ENCODE data around the gene ISM1.

Gene ISM1

DNA sequence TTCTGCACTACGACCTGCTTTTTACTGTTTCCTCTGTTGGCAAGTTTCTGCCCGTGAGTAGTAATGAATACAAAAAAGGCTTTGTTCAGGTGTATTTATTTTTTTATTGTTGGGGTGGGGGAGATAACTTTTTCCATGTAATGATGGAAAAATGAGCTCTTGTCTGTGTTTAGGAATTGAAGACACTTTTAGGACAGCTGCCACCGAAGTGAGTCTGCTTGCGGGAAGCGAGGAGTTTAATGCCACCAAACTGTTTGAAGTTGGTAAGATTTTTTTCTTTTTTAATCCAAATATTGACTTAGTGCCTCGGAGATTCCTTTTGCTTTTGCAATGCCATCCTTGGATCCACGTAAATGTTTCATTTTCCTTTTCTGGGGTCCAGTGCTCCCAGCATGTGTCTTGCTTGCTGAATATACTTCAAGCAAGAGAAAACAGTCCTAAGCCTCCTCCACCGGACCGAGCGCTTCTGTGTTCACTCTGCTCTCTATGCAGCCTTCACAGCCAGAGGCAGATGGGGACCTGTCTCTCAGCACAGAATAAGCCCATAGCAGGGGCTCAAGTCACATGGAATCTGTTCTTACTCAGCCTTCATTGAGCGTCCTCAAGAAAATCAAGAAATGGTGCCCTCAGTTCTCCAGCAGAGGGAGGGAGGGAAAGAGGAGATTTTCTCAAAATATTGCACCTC lies 71.3 kb downstream of the ISM1 start:
- DNase-seq, result no peak
- TF ChIP-seq, protein P1, sequence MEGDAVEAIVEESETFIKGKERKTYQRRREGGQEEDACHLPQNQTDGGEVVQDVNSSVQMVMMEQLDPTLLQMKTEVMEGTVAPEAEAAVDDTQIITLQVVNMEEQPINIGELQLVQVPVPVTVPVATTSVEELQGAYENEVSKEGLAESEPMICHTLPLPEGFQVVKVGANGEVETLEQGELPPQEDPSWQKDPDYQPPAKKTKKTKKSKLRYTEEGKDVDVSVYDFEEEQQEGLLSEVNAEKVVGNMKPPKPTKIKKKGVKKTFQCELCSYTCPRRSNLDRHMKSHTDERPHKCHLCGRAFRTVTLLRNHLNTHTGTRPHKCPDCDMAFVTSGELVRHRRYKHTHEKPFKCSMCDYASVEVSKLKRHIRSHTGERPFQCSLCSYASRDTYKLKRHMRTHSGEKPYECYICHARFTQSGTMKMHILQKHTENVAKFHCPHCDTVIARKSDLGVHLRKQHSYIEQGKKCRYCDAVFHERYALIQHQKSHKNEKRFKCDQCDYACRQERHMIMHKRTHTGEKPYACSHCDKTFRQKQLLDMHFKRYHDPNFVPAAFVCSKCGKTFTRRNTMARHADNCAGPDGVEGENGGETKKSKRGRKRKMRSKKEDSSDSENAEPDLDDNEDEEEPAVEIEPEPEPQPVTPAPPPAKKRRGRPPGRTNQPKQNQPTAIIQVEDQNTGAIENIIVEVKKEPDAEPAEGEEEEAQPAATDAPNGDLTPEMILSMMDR (IDR thresholded peaks at IDR 0.05), result no peak
- H3K27ac ChIP-seq, result no peak overlapping the region
- peaks cover 0 to 23% (median 18%) of the 10 kb centered on the region in 3 donors for H3K36me3 ChIP-seq
- H3K9me3 ChIP-seq, result no peaks in the 10 kb centered on the region
- H3K4me1 ChIP-seq, result no peaks in the 10 kb centered on the region
- no peak overlapping the region for H3K4me3 ChIP-seq
- H3K27me3 ChIP-seq, result no peaks in the 10 kb centered on the region
- intact Hi-C loops (cut with DNase I; ENCODE audit: low total_unique reads), result no loop called here

DNA sequence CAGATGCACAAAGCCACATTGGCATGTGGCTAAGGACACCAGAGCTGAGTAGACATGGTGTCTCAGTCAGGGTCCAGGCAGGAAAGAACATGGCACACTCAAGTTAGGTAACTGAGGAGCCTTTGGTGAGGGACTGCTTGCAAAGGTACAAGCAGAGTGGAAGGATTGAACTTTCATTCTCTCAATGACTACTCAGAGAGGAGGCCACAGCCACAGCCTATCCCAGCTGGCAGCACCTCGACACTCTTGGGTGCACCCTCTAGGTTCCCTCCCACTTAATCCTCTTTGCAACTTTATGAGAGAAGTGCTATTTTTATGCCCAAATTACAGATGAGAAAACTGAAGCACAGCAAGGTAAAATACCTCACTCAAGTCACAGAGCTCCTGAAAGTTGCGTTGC lies 73.4 kb downstream of the ISM1 start:
- TF ChIP-seq, protein P1 (IDR thresholded peaks at IDR 0.05), result no peak
- H3K4me1 ChIP-seq, result no peaks in the 10 kb centered on the region
- H3K27ac ChIP-seq, result no peak overlapping the region
- no peaks in the 10 kb centered on the region for H3K9me3 ChIP-seq
- peaks cover 0 to 28% (median 18%) of the 10 kb centered on the region in 3 donors for H3K36me3 ChIP-seq
- no peak for DNase-seq
- intact Hi-C loops (cut with DNase I; ENCODE audit: low total_unique reads), result no loop called here
- no peaks in the 10 kb centered on the region for H3K27me3 ChIP-seq
- no peak overlapping the region for H3K4me3 ChIP-seq

DNA sequence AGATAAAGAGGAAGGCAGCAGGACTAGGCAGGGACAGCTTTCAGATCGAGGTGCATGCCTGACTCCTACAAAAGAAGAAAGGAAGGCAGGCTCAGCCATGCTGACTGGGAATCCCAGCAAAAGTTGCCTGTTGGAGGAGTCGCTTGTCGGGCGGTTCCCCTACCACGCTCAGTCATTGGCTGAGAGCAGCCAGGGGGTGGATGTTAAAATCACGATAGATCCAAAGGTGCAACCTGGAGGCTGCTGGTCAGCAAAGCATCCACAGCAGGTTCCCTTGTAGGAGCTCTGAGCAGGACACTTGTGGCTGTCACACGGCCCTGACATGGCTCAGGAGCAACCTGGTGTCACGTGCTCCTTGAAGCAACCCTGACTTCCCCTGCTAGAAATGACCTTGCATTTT lies 74.6 kb downstream of the ISM1 start:
- Histone ChIP-seq H3K4me1 (no peaks in the 10 kb centered on the region), H3K36me3 (peaks cover 0 to 29% (median 19%) of the 10 kb centered on the region in 3 donors), H3K27ac (no peak overlapping the region), H3K27me3 (no peaks in the 10 kb centered on the region), H3K9me3 (no peaks in the 10 kb centered on the region), H3K4me3 (no peak overlapping the region)
- intact Hi-C loops (cut with DNase I; ENCODE audit: low total_unique reads), result no loop called here
- DNase-seq, result no peak
- TF ChIP-seq, protein P1 (IDR thresholded peaks at IDR 0.05), result no peak

DNA sequence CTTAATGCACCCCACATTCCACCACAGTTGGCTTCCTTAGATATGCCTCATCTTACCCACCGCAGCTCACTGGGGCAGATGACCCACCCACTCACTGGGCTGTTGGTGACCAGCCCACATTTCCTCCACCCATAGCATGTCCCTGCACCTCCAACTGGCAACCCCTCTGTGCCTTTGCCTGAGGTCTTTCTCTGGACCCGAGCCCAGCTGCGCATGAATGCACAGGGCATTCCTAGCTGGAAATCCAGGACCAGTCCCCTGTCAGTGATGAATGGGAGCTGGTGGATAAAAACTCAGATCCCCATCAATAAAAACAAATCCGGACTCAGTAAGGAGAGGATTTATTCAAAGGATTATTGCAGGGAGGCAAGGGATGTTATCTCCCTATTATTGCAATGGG lies 75.0 kb downstream of the ISM1 start:
- intact Hi-C loops (cut with DNase I; ENCODE audit: low total_unique reads), result no loop called here
- Histone ChIP-seq H3K4me3 (no peak overlapping the region), H3K9me3 (no peaks in the 10 kb centered on the region), H3K36me3 (peaks cover 0 to 29% (median 19%) of the 10 kb centered on the region in 3 donors), H3K27me3 (no peaks in the 10 kb centered on the region), H3K4me1 (no peaks in the 10 kb centered on the region), H3K27ac (no peak overlapping the region)
- TF ChIP-seq, protein P1 (IDR thresholded peaks at IDR 0.05), result no peak
- DNase-seq, result no peak

DNA sequence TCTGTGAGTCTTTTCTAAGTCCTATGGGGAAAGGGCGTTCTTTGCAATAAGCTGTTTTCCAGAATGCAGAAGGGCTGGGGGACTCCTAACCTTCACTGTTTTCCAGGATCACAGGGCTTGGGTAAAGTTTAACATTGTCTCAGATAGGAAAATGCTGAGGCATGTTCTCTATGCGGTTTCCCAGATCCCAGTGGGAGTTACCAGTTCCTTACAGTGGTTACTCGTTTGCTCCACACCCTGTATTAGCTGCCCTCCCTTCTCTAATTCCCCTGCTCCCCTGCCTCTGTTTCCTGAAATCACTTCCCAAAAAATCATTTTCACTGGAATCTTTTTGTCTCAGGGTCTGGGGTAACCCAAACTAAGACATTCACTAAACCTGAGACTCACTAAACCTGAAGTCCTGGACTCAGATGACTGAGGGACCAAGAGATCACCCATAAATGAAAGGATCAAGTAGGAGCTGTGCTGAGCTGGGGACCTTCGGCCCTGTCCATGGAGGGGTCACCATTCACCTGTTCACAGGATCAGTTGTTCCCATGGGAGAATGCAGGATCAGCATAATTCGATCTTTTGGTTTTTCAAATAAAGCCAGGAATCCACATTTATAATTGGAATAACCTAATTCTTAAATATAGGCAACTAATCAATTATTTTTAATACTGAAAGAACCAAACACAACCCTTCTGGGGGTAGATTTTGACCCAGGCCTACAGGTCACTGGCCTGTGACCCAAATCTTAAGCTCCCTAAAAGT lies 76.2 kb downstream of the ISM1 start:
- Histone ChIP-seq H3K36me3 (peaks cover 0 to 27% (median 14%) of the 10 kb centered on the region in 3 donors), H3K9me3 (no peaks in the 10 kb centered on the region), H3K27ac (no peak overlapping the region), H3K4me3 (no peak overlapping the region), H3K4me1 (no peaks in the 10 kb centered on the region), H3K27me3 (no peaks in the 10 kb centered on the region)
- intact Hi-C loops (cut with DNase I; ENCODE audit: low total_unique reads), result no loop called here
- no peak for DNase-seq
- TF ChIP-seq, protein P1 (IDR thresholded peaks at IDR 0.05), result no peak

All from tibial artery (tissue), 4 donors.